Endothelial cell (in vitro differentiated cells): ENCODE data around the gene BACH2. TPM values are rescaled to one million over a fixed set of nuclear protein-coding genes. Genes with fewer than 3 reads are reported as not detected.

Source experiments
- DNase-seq: peaks from one replicate; pipeline ENCODE4 v3.0.0; 2021; ENCODE audit warnings: low spot score
- H3K27ac Mint-ChIP-seq: one replicate; pipeline ENCODE4 v1.8.0; 2021; ENCODE audit warnings: mixed read lengths, inconsistent platforms; ENCODE audit not compliant: unreplicated experiment
- H3K27me3 Mint-ChIP-seq: one replicate; pipeline ENCODE4 v1.8.0; 2021; ENCODE audit warnings: mild to moderate bottlenecking, moderate library complexity, mixed read lengths, inconsistent platforms; ENCODE audit not compliant: unreplicated experiment
- H3K36me3 Mint-ChIP-seq: one replicate; pipeline ENCODE4 v1.8.0; 2021; ENCODE audit warnings: mild to moderate bottlenecking, low read depth, mixed read lengths, inconsistent platforms; ENCODE audit not compliant: unreplicated experiment
- H3K4me1 Mint-ChIP-seq: one replicate; pipeline ENCODE4 v1.8.0; 2021; ENCODE audit warnings: mild to moderate bottlenecking, mixed read lengths, inconsistent platforms; ENCODE audit not compliant: unreplicated experiment
- H3K4me3 Mint-ChIP-seq: one replicate; pipeline ENCODE4 v1.8.0; 2021; ENCODE audit warnings: mild to moderate bottlenecking, mixed read lengths, inconsistent platforms; ENCODE audit not compliant: unreplicated experiment
- H3K9me3 Mint-ChIP-seq: one replicate; pipeline ENCODE4 v1.8.0; 2021; ENCODE audit warnings: mixed read lengths, inconsistent platforms; ENCODE audit not compliant: unreplicated experiment
- total RNA-seq: library from RNA; stranded (reverse); fragmentation: NEBNext Ultra II Directional; extraction: Animal tissue kit (Norgen Biotek cat#: 25700); gene quantifications from one replicate; pipeline ENCODE4 v1.2.1, GENCODE V29; 2021; ENCODE audit not compliant: unreplicated experiment
- TF ChIP-seq, protein P1 (sequence below): fragments of 200-600 bp; sonication (generic); IDR thresholded peaks from one replicate; pipeline ENCODE4 v1.5.0; 2021; ENCODE audit warnings: antibody characterized with exemption; ENCODE audit not compliant: unreplicated experiment

BACH2 gene
- total RNA-seq, 1 donor from 2014 or later: 3.9 TPM

DNA sequence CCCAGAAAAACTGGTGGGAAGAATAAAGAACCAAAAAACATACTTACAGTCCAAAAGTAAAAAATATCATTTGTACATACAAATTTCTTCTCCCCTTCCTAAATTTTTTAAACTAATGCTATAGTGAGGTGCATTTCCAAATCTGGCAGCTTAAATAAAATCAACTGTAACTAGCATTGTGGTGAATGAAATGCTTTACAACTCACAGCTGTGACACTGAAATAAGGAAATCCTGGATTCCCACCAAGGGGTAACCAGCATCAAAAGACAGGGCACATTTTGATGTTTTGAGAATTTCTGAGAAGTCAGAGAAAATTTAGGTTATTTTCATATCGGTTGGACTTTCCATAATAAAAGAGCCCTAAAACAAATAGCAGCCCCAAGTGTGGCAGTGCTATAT lies 27.3 kb downstream of the BACH2 start:
- Mint-ChIP-seq H3K9me3 (no peaks in the 10 kb centered on the region), H3K36me3 (no peaks in the 10 kb centered on the region), H3K4me1 (no peaks in the 10 kb centered on the region), H3K27ac (no peak overlapping the region), H3K4me3 (no peak overlapping the region), H3K27me3 (peaks cover 1% of the 10 kb centered on the region)
- TF ChIP-seq, protein P1, sequence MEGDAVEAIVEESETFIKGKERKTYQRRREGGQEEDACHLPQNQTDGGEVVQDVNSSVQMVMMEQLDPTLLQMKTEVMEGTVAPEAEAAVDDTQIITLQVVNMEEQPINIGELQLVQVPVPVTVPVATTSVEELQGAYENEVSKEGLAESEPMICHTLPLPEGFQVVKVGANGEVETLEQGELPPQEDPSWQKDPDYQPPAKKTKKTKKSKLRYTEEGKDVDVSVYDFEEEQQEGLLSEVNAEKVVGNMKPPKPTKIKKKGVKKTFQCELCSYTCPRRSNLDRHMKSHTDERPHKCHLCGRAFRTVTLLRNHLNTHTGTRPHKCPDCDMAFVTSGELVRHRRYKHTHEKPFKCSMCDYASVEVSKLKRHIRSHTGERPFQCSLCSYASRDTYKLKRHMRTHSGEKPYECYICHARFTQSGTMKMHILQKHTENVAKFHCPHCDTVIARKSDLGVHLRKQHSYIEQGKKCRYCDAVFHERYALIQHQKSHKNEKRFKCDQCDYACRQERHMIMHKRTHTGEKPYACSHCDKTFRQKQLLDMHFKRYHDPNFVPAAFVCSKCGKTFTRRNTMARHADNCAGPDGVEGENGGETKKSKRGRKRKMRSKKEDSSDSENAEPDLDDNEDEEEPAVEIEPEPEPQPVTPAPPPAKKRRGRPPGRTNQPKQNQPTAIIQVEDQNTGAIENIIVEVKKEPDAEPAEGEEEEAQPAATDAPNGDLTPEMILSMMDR: no peak
- DNase-seq: no peak

DNA sequence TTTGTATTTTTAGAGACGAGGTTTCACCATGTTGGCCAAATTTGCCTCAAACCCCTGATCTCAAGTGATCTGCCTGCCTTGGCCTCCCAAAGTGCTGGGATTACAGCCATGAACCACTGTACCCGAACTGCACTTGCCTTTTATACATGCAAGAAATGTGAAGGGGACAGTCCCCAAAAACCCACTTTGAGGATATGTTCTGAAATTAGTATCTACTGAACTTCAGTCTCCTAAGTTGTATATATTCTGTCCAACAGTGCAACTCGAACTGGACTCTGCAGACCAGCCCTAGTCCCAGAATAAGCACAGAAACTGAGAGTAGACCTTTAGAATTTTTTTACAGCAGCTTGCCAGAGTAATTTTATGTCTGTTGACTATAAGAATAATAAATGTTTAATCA lies 28.5 kb downstream of the BACH2 start:
- no peaks in the 10 kb centered on the region for H3K9me3 Mint-ChIP-seq
- H3K4me3 Mint-ChIP-seq: no peak overlapping the region
- no peaks in the 10 kb centered on the region for H3K4me1 Mint-ChIP-seq
- TF ChIP-seq, protein P1: no peak
- DNase-seq: no peak
- H3K36me3 Mint-ChIP-seq: no peaks in the 10 kb centered on the region
- H3K27ac Mint-ChIP-seq: no peak overlapping the region
- H3K27me3 Mint-ChIP-seq: no peaks in the 10 kb centered on the region

DNA sequence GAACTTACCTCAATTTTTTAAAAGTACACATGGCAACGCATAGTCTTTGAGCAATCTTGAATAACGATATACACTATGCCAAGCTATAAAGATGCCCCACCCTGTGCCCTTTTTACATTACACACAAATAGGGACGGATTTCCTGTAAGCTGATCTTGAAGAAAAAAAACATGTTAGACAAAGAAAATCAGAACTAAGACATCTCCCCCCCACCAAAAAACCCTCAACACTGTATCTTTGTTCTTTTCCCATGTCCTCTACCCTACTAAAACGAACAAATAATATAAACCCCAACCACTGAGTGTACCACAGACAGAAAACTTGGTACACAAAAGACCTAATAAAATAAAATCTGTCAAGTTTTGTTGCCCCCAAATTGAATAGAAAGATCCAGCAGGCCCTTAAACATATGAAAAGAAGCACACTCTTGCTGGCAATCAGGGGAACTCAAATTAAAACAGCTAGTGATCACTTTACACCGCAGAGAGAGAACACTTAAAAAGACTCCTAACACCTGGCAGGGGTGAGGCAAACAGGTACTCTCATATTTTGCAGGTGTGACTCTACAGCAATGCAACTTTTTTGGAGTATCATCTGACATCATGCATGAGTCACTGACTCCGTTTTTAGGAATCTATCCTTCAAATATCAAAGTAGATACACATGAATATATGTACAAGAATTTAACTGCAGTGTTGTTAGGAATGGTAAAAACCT lies 29.6 kb downstream of the BACH2 start:
- Mint-ChIP-seq H3K27ac (no peak overlapping the region), H3K27me3 (no peaks in the 10 kb centered on the region), H3K4me3 (no peak overlapping the region), H3K4me1 (no peaks in the 10 kb centered on the region), H3K36me3 (no peaks in the 10 kb centered on the region), H3K9me3 (no peaks in the 10 kb centered on the region)
- no peak for DNase-seq
- TF ChIP-seq, protein P1: no peak

DNA sequence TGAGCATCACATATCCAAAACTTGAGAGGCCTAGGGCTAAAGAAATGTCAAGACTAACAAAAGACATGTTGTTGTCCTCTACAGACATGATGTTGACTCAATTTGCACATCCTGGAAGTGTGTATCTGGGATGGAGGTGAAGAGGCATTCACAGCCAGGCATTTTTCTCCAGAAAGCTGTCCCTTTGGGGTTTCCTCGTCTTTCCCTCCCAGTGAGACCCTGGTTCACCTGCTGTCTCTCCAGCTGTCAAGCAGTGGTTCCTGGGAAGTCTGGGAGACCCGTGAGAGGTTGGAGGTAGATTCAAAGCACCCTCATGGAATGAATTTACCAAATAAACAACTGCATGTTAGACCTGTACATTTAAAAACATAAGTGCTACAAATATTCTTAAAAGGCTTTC lies 32.1 kb downstream of the BACH2 start:
- TF ChIP-seq, protein P1: no peak
- H3K4me1 Mint-ChIP-seq: no peaks in the 10 kb centered on the region
- no peaks in the 10 kb centered on the region for H3K9me3 Mint-ChIP-seq
- no peak overlapping the region for H3K27ac Mint-ChIP-seq
- H3K4me3 Mint-ChIP-seq: no peak overlapping the region
- no peak for DNase-seq
- H3K36me3 Mint-ChIP-seq: no peaks in the 10 kb centered on the region
- no peaks in the 10 kb centered on the region for H3K27me3 Mint-ChIP-seq

DNA sequence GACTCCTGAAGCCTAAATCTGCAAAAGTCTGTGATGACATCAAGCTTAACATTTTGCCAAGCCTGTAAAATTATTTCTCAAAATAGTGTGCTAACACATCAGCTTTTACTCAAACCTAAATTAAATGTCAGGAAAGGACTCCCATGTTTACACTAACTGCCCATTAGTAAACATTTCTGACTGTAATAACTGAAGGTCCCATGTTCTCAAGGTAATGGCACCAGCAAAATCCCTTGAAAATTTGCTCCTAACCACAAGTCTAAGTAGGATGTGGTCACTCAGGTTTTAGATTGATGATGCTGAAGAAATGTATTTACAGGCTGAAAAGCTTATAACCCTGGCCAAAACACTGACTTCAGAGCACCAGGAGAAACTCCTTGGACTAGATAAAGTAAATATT lies 33.0 kb downstream of the BACH2 start:
- TF ChIP-seq, protein P1: no peak
- Mint-ChIP-seq H3K27ac (no peak overlapping the region), H3K9me3 (no peaks in the 10 kb centered on the region), H3K4me3 (no peak overlapping the region), H3K27me3 (no peaks in the 10 kb centered on the region), H3K36me3 (no peaks in the 10 kb centered on the region), H3K4me1 (no peaks in the 10 kb centered on the region)
- DNase-seq: no peak
